GM03348 (cell line): ENCODE measurements around the gene EXOC6.
"Not testable (repeated sequence)": the region's sequence is repeated elsewhere in the genome, so short reads cannot be mapped to it uniquely, and the experiment has no call there.

ENCODE experiments used
- DNase-seq: peaks from one replicate; pipeline ENCODE4 v3.0.0; 2012; ENCODE audit warnings: low spot score

Gene EXOC6

GRCh38 chr10:92886334-92886961 is 38.1 kb downstream of the EXOC6 start:
- no peak for DNase-seq

DNA sequence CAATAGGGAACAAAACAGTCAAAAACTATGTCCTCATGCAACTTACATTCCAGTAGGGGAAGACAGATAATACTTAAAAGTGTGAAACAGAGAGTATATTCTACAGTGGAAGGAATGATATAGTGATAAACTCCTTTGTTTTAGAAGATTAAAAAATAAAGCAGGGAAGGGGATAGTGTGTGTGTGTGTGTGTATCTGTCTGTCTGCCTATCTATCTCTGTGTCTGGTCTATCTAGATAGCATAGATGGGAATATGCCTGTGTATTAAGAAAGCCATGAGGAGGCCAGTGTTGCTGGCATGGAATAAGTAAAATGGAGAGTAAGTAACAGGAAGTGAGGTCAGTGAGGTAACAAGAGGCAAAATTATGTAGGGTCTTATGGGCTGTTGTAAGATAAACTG is 42.2 kb downstream of the EXOC6 start:
- DNase-seq = no peak

GRCh38 chr10:92891885-92892690 is 43.8 kb downstream of the EXOC6 start:
- DNase-seq = peak; percentile 6

DNA sequence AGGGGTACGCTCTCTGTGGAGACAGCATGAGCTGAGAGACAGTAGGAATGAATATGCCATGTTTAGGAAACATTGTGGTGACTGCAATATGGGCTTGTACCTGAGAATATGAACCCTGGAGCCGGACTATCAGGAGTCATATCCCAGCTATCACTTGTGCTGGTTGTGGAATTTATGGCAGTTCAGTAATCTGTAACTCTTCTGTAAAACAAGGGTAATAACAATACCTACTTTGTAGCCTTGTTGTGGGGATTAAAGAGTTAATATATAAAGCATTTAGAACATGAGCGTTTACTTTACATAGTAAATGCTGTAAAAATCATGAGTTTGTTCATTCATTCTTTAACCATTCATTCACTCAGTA is 44.4 kb downstream of the EXOC6 start:
- DNase-seq = no peak

DNA sequence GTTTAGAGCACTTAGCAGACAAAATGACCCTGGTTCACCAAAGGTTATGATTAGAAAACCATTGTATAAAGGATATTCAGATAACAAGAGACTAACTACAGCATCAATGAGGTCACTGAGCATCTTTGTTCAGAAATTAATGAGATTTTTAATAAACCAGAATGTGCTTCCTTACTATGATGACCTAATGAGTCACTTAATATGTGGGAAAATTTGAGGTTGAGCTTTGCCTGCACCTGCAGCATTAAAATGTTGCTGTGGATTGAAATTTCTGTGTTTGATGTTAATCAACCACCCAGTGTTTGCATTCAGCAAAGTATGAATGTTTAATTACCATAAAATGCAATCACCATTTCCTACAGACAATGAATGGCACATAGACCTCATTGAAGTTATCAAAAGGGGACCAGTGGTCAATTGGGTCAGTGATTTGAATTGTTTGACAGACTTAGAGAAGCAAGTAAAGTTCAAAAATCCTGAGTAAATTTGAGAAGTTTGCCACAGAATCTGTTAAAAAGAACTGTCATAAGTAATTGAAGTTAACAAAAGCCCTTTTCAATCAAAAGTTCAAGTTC is 45.8 kb downstream of the EXOC6 start:
- DNase-seq = no peak

GRCh38 chr10:92897916-92898315 is 49.6 kb downstream of the EXOC6 start:
- DNase-seq = no peak

GRCh38 chr10:92901819-92902251 is 53.5 kb downstream of the EXOC6 start:
- no peak for DNase-seq

GRCh38 chr10:92903633-92904032 is 55.3 kb downstream of the EXOC6 start:
- DNase-seq = no peak

DNA sequence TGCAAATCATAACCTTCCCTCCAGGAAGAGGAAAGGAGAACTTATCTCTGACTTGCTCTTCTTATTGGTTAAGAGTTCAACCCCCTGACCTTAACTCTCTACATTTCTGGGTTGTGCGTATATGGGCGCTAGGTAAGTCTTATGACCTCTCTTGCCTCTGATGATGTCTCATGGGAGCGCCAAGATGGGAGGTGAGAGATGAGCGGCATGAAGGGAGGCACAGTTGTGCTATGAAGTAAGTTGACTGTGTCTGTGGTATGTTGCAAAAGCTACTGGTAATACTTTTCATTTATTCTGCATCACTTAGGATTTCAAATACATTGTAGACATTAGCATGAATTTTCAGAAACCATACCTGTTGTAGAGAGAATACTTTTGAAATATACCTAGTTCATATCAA is 59.0 kb downstream of the EXOC6 start:
- DNase-seq = no peak

- not testable (repeated sequence) for DNase-seq
Measured at GRCh38 chr10:92912631-92913030, 64.3 kb downstream of the EXOC6 start.

DNA sequence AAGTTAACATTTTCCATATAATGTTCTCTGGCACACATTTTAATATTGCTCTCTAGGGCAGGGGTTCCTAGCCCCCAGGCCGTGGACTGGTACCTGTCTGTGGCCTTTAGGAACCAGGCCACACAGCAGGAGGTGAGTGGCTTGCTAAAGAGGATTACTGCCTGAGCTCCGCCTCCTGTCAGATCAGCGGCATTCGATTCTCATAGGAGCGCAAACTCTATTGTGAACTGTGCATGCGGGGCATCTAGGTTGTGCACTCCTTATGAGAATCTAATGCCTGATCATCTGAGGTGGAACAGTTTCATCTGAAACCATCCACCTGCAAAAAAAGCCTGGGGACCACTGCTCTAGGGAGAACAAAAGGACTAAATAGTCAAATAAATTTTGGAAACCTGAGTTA is 65.7 kb downstream of the EXOC6 start:
- no peak for DNase-seq

- DNase-seq = peak; percentile 69
Measured at GRCh38 chr10:92914478-92915325, 66.4 kb downstream of the EXOC6 start.

GRCh38 chr10:92915892-92916291 is 67.6 kb downstream of the EXOC6 start:
- no peak for DNase-seq

DNA sequence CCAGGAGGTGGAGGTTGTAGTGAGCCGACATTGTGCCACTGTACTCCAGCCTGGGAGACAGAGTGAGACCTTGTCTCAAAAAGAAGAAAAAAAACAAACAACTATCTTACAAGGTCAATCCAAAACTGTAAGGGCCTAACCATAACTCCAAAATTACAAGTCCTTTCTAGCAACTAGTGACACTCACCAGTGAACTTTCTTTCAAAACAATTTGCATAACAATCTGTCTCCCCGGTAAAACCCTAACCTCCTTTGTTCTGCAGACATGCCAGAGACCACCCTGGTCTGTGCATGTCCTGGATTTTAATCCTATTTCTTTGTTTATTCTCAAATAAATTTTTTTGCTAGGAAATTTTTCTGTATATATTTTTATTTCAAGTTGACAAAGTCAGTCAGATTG is 68.1 kb downstream of the EXOC6 start:
- DNase-seq = no peak

DNA sequence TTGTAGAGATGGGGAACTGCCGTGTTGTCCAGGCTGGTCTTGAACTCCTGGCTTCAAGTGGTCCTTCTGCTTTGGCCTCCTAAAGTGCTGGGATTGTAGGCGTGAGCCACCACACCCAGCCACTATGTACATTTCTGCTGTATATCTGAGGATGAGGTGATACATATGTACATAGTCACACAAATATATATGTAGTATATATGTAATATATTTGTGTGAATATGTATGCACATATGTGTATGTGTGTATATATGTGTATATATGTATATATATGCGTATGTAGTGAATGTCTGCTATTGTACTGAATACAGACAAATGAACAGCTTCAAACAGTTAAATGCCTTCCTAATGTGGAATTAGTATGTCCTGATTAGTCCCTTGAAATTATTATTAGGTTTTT is 70.3 kb downstream of the EXOC6 start:
- no peak for DNase-seq

DNA sequence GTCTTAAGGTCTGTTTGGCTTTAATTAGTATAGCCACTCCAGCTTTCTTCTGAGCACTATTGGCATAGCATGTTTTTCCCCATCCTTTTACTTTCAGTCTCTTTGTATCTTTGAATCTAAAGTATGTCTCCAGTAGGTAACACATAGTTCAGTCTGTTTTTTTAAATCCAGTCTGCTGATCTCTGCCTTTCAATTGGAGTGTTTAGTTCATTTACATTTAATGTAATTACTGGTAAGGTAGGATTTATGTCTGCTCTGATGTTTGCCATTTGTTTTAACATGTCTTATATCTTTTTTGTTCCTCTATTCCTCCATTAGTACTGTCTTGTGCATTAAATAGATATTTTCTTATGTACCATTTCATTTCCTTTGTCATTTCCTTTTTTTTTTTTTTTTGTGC is 72.5 kb downstream of the EXOC6 start:
- no peak for DNase-seq

DNA sequence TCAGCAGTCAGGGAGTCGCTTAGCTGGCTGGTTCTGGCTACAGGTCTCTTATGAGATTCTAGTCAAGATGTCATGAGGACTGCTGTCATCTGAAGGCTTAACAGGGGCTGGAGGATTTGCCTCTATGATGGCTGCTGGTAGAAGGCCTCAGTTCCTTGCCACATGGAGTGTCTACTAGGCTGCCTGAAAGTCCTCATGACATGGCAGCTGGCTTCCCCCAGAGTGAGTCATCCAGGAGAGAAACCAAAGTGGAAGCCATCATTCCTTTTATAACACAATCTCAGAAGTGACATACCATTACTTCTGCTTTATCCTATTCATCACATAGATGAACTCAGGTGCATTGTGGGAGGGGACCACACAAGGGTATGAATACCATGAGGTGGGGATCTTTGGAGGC is 75.1 kb downstream of the EXOC6 start:
- no peak for DNase-seq

GRCh38 chr10:92929896-92930295 is 81.6 kb downstream of the EXOC6 start:
- DNase-seq = no peak

GRCh38 chr10:92931597-92931996 is 83.3 kb downstream of the EXOC6 start:
- no peak for DNase-seq

DNA sequence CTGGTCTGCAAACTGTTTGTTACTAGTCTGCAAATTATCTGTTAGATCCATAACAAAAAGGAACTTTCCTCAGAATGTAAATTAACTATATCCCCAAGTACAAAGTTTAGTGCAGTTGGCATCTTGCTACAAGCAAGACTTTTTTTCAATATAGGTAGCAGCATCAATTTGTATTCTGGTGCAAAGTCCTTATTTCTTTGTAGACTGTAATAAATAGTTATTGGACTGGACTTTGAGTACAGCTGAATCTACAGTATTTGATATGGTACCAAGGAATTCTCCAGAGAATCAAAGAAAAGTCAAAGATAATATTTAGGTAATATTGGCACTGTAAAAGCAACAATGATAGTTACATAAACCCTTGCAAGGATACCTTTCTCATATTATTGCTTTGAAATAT is 89.6 kb downstream of the EXOC6 start:
- no peak for DNase-seq

DNA sequence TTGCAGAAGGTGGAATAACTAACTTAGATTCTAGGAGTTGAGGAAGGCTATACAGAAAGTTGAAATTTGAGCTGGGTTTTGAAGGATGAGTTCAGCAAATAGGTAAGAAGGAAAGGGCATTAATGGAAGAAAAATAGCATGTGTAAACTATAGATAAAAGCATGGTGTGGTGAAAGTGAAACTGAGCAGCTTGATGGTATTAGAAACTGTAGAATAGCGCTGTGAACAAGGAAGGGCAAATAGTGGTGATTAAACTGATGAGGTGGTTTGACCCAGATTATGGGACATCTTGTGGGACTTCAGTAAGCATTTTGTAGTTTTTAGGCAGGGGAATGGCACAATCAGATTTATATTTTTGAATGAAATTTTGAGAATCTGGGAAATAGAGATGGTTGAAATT is 90.5 kb downstream of the EXOC6 start:
- DNase-seq = no peak

GRCh38 chr10:92942226-92942625 is 93.9 kb downstream of the EXOC6 start:
- no peak for DNase-seq

DNA sequence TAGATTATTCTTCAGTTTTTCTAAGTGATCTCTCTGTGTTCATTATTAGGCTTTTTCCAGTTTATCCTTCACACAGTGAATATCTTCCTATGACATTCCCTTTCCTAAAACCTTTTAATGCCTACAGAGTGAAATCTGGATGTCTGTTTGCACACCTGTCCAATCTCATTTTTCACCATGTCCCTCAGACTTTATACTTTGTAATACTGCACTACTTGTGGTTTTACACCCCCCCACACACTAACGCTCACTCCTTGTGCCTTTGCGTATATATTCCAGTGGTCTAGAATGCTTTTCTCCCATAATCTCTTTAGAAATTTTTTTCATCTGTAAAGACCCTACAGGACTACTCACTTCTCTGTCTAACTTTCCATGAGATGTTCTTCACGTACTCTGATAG is 98.2 kb downstream of the EXOC6 start:
- DNase-seq = no peak
